BLaER1 treated with 17β-estradiol and CSF1 and Interleukin-3, amounts not matched to agents 10 nM and 100 nM (cell line): ENCODE measurements around the gene CAPN12.
"Not testable (repeated sequence)": the region's sequence is repeated elsewhere in the genome, so short reads cannot be mapped to it uniquely, and the experiment has no call there.

Experiments
- H3K27ac ChIP-seq, 11 experiments: shearing (Covaris generic); formaldehyde crosslinking; 2 replicates each; pipeline ENCODE4 v1.8.1; 2022
- H3K27me3 ChIP-seq, 11 experiments: shearing (Covaris generic); formaldehyde crosslinking; 2 replicates each; pipeline ENCODE4 v1.8.1; 2022
- H3K36me3 ChIP-seq, 11 experiments: shearing (Covaris generic); formaldehyde crosslinking; 2 replicates each; pipeline ENCODE4 v1.8.1; 2022
- H3K4me1 ChIP-seq, 10 experiments: shearing (Covaris generic); formaldehyde crosslinking; 2 replicates each; pipeline ENCODE4 v1.8.1; 2022
- H3K4me2 ChIP-seq, 11 experiments: shearing (Covaris generic); formaldehyde crosslinking; 2 replicates each; pipeline ENCODE4 v1.8.1; 2022
- H3K4me3 ChIP-seq, 10 experiments: shearing (Covaris generic); formaldehyde crosslinking; 2 replicates each; pipeline ENCODE4 v1.8.1; 2022
- H3K9ac ChIP-seq, 11 experiments: shearing (Covaris generic); formaldehyde crosslinking; 2 replicates each; pipeline ENCODE4 v1.8.1; 2022
- H3K9me3 ChIP-seq, 11 experiments: shearing (Covaris generic); formaldehyde crosslinking; replicated peaks in 1 of 11; 2 replicates each; pipeline ENCODE4 v1.8.1; 2022
- H4K20me1 ChIP-seq, 11 experiments: shearing (Covaris generic); formaldehyde crosslinking; 2 replicates each; pipeline ENCODE4 v1.8.1; 2022
- Cebpa-rat ChIP-seq, 11 experiments: shearing (Covaris generic); IDR thresholded peaks; 2 replicates each; pipeline ENCODE4 v1.8.1; 2022

CAPN12 gene

GRCh38 chr19:38773469-38774177 is 29.3 kb upstream of the CAPN12 start, which contains the start of gene LGALS7:
TSS of gene LGALS7 (minus strand) at chr19:38773517. CDS start at chr19:38773492, 25 bp downstream.
- no peaks in the 10 kb centered on the region for H3K9me3 ChIP-seq
- no peak within 1 kb of the TSS for H3K4me3 ChIP-seq
- H4K20me1 ChIP-seq, result no peaks in the 10 kb centered on the region
- H3K4me1 ChIP-seq, result peaks cover 7 to 16% (median 13%) of the 10 kb centered on the region in 10 experiments; a peak in 19 of 20 replicates
- no peak within 1 kb of the TSS for H3K4me2 ChIP-seq
- H3K27me3 ChIP-seq, result peaks cover 0 to 4% (median 0%) of the 10 kb centered on the region in 11 experiments; a peak in 3 of 22 replicates
- no peak within 1 kb of the TSS for H3K27ac ChIP-seq
- no peaks in the 10 kb centered on the region for H3K36me3 ChIP-seq
- no peak for TF ChIP-seq Cebpa-rat (IDR thresholded peaks at IDR 0.05)
- no peak within 1 kb of the TSS for H3K9ac ChIP-seq

DNA sequence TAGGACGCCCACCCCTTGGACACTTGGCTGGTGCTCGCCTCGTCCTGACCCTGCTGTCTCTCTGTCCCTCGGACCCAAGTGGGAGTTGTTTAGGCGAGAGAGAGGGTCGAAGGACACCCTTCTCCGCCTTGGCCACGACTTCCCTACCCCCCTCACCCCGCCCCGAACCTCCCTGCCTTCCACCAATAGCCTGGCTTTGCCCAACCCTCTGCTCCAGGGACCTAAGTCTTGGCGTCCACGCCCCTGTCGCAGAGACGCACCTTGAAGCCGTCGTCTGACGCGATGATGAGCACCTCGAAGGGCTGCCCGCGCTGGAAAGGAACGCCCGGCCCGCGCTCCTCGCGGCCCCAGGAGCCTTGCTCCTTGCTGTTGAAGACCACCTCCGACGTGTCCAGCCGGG is 27.3 kb upstream of the CAPN12 start:
- not testable (repeated sequence) for H3K9me3 ChIP-seq, H3K27ac ChIP-seq, H3K36me3 ChIP-seq, H3K27me3 ChIP-seq, H4K20me1 ChIP-seq, H3K4me2 ChIP-seq, H3K4me3 ChIP-seq, H3K9ac ChIP-seq
- peaks cover 7 to 18% (median 13%) of the 10 kb centered on the region in 10 experiments; a peak in 19 of 20 replicates for H3K4me1 ChIP-seq

DNA sequence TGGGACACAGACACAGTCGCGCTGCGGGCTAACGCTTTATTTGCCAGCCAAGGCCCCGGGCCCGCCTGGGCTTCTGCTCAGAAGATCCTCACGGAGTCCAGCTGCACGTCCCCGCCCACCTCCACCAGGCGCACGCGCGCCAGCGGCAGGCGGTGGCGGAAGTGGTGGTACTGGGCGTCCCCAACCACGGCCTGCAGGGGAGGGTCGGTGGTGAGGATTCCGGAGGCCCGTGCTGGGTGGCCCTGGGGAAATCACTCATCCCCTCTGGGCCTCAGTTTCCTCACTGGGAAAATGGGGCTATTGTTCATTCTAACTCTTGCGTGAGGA is 26.6 kb upstream of the CAPN12 start:
- H3K9ac ChIP-seq, H3K27me3 ChIP-seq, H4K20me1 ChIP-seq, H3K4me3 ChIP-seq, H3K4me2 ChIP-seq, H3K36me3 ChIP-seq, H3K9me3 ChIP-seq, H3K27ac ChIP-seq: not testable (repeated sequence)
- H3K4me1 ChIP-seq, result peaks cover 7 to 18% (median 13%) of the 10 kb centered on the region in 10 experiments; a peak in 19 of 20 replicates

GRCh38 chr19:38770228-38770948 is 26.1 kb upstream of the CAPN12 start:
- not testable (repeated sequence) for H3K9me3 ChIP-seq, H3K27me3 ChIP-seq, H4K20me1 ChIP-seq, H3K36me3 ChIP-seq
- Histone ChIP-seq H3K4me2 (peak overlapping the region; percentile 63 to 91 (median 79)), H3K4me3 (peak overlapping the region in 9 of 10 experiments; percentile 21 to 64 (median 49); a peak in 14 of 20 replicates), H3K27ac (peak overlapping the region in 10 of 11 experiments; percentile 83 to 94 (median 88); a peak in 21 of 22 replicates), H3K9ac (peak overlapping the region; percentile 74 to 86 (median 80); a peak in 18 of 22 replicates), H3K4me1 (peaks cover 7 to 18% (median 13%) of the 10 kb centered on the region in 10 experiments; a peak in 19 of 20 replicates)

GRCh38 chr19:38769635-38770211 is 25.4 kb upstream of the CAPN12 start:
- no peaks in the 10 kb centered on the region for H3K36me3 ChIP-seq
- H3K4me3 ChIP-seq, result peak overlapping the region; percentile 21 to 64 (median 50)
- peak overlapping the region; percentile 63 to 91 (median 79) for H3K4me2 ChIP-seq
- no peaks in the 10 kb centered on the region for H4K20me1 ChIP-seq
- peaks cover 0 to 4% (median 0%) of the 10 kb centered on the region in 11 experiments; a peak in 3 of 22 replicates for H3K27me3 ChIP-seq
- peaks cover 7 to 18% (median 13%) of the 10 kb centered on the region in 10 experiments; a peak in 19 of 20 replicates for H3K4me1 ChIP-seq
- peak overlapping the region; percentile 58 to 94 (median 87); a peak in 21 of 22 replicates for H3K27ac ChIP-seq
- H3K9me3 ChIP-seq, result peaks cover 0 to 10% (median 0%) of the 10 kb centered on the region in 11 experiments; a peak in 2 of 22 replicates
- no peak for TF ChIP-seq Cebpa-rat (IDR thresholded peaks at IDR 0.05)
- peak overlapping the region; percentile 74 to 86 (median 80) for H3K9ac ChIP-seq

GRCh38 chr19:38766276-38767047 is 22.2 kb upstream of the CAPN12 start:
- Histone ChIP-seq H3K4me2 (no peak overlapping the region), H3K9me3 (peaks cover 0 to 10% (median 0%) of the 10 kb centered on the region in 11 experiments; a peak in 2 of 22 replicates), H3K27me3 (peaks cover 0 to 4% (median 0%) of the 10 kb centered on the region in 11 experiments; a peak in 3 of 22 replicates), H4K20me1 (no peaks in the 10 kb centered on the region), H3K36me3 (no peaks in the 10 kb centered on the region), H3K9ac (no peak overlapping the region), H3K4me3 (no peak overlapping the region), H3K4me1 (peaks cover 7 to 24% (median 18%) of the 10 kb centered on the region in 10 experiments; a peak in 19 of 20 replicates), H3K27ac (no peak overlapping the region)
- no peak for TF ChIP-seq Cebpa-rat (IDR thresholded peaks at IDR 0.05)

DNA sequence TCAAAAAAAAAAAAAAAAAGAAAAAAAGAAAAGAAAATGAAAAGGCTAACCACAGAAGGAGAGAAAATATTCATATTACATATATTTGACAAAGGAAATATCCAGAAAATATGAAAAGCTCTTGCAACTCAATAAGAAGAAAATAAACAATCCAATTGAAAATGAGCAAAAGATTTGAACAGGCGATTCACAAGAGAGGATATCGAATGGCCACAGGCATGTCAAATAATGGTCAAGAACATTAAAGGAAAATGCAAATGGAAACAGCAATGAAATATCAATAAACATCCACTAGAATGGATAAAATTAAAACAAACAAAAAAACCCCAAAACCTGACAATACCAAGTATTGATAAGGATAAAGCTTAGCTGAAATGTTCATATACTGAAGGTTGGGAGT is 20.9 kb upstream of the CAPN12 start:
- Histone ChIP-seq H3K36me3 (no peaks in the 10 kb centered on the region), H3K27me3 (peaks cover 0 to 4% (median 0%) of the 10 kb centered on the region in 11 experiments; a peak in 3 of 22 replicates), H3K4me3 (no peak overlapping the region), H4K20me1 (no peaks in the 10 kb centered on the region), H3K4me2 (no peak overlapping the region), H3K4me1 (peaks cover 7 to 28% (median 18%) of the 10 kb centered on the region in 10 experiments; a peak in 19 of 20 replicates), H3K9me3 (peaks cover 0 to 10% (median 0%) of the 10 kb centered on the region in 11 experiments; a peak in 2 of 22 replicates), H3K27ac (no peak overlapping the region), H3K9ac (no peak overlapping the region)
- TF ChIP-seq Cebpa-rat (IDR thresholded peaks at IDR 0.05), result no peak

DNA sequence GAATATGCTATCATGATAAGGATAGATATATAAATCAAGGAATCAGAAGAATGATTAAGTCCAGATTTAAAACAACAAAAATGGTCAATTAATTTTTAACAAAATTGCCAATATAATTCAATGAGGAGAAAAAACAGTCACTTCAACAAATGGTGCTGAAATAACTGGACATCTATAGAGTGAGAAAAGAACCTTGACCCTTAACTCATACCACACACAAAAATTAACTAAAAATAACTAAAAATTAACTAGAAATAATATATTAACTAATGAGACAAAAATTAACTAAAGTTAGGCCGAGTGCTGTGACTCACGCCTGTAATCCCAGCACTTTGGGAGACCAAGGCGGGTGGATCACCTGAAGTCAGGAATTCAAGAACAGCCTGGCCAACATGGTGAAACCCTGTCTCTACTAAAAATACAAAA is 19.5 kb upstream of the CAPN12 start:
- H3K36me3 ChIP-seq, result no peaks in the 10 kb centered on the region
- H3K9ac ChIP-seq, result no peak overlapping the region
- no peak overlapping the region for H3K4me2 ChIP-seq
- no peak overlapping the region for H3K4me3 ChIP-seq
- no peaks in the 10 kb centered on the region for H3K27me3 ChIP-seq
- no peaks in the 10 kb centered on the region for H4K20me1 ChIP-seq
- peaks cover 0 to 10% (median 0%) of the 10 kb centered on the region in 11 experiments; a peak in 2 of 22 replicates for H3K9me3 ChIP-seq
- peaks cover 0 to 15% (median 7%) of the 10 kb centered on the region in 10 experiments; a peak in 10 of 20 replicates for H3K4me1 ChIP-seq
- no peak overlapping the region for H3K27ac ChIP-seq
- TF ChIP-seq Cebpa-rat (IDR thresholded peaks at IDR 0.05), result no peak

- H3K4me2 ChIP-seq, H3K27me3 ChIP-seq, H4K20me1 ChIP-seq, H3K27ac ChIP-seq, H3K9ac ChIP-seq, H3K36me3 ChIP-seq, H3K9me3 ChIP-seq, H3K4me3 ChIP-seq: not testable (repeated sequence)
- H3K4me1 ChIP-seq, result peaks cover 0 to 12% (median 7%) of the 10 kb centered on the region in 10 experiments; a peak in 7 of 20 replicates
Observed at GRCh38 chr19:38761884-38762389, 17.7 kb upstream of the CAPN12 start.

- H3K9me3 ChIP-seq, H3K9ac ChIP-seq, H3K27me3 ChIP-seq, H4K20me1 ChIP-seq, H3K27ac ChIP-seq, H3K4me3 ChIP-seq, H3K36me3 ChIP-seq, H3K4me2 ChIP-seq: not testable (repeated sequence)
- peaks cover 0 to 12% (median 7%) of the 10 kb centered on the region in 10 experiments; a peak in 7 of 20 replicates for H3K4me1 ChIP-seq
Observed at GRCh38 chr19:38760805-38761517, 16.7 kb upstream of the CAPN12 start.
